HepG2 (cell line): Measurements from ENCODE around the gene LRRC8D. TPM values are rescaled to one million over a fixed set of nuclear protein-coding genes. Genes with fewer than 3 reads are reported as not detected.

Source experiments
- ATAC-seq: fragments of 200-7000 bp; cut with Tn5 transposase; 3 replicates; pipeline ENCODE4 v1.9.1; 2020; ENCODE audit warnings: mild to moderate bottlenecking, moderate library complexity
- BruUV-seq: library from RNA; stranded (reverse); fragments of 400-500 nt; replicated peaks from 2 replicates; lab custom pipeline; 2021; lab: Mats Ljungman, UMichigan
- CTCF ChIA-PET: fragments of 300-600 bp; formaldehyde crosslinking; extraction: SDS; loops from one replicate; lab custom pipeline; 2021; ENCODE audit warnings: low total read pairs, inconsistent platforms, low intra/inter-chr PET ratio; lab: Yijun Ruan, JAX
- POLR2A ChIA-PET: fragments of 350-600 bp; sonication (Branson Sonifier 250); formaldehyde crosslinking; loops from one replicate; lab custom pipeline; 2020; ENCODE audit warnings: antibody characterized with exemption, inconsistent platforms; lab: Yijun Ruan, JAX
- DNase-seq: peaks from one replicate; pipeline ENCODE4 v3.0.0-alpha.2; 2015; ENCODE audit warnings: low spot score
- FAIRE-seq: peaks from 3 replicates; lab custom pipeline; 2011; peaks lifted over from hg19 to GRCh38; lab: Jason Lieb, UNC
- H2AFZ ChIP-seq: one replicate; pipeline ENCODE4 v1.6.1; 2011; ENCODE audit warnings: low read length, inconsistent platforms
- H3K27ac ChIP-seq: fragments of 300-600 bp; 3 replicates; pipeline ENCODE4 v1.8.0; 2011; ENCODE audit warnings: mixed run types, mild to moderate bottlenecking, mixed read lengths, low read length, inconsistent platforms; ENCODE audit not compliant: insufficient read depth; ENCODE audit errors: extremely low read length
- H3K27me3 ChIP-seq, 2 experiments: fragments of 200-600 bp in 1 of 2; 2 replicates in 1 of 2; 3 replicates in 1 of 2; pipeline versions ENCODE4 v1.6.0 to v1.8.0; 2011; ENCODE audit warnings: low read length in 2 of 2, mild to moderate bottlenecking in 2 of 2, moderate library complexity in 2 of 2, inconsistent platforms in 1 of 2; ENCODE audit not compliant: insufficient read depth in 2 of 2, control insufficient read depth in 1 of 2
- H3K36me3 ChIP-seq, 2 experiments: fragments of 200-600 bp in 1 of 2; replicated peaks in 1 of 2; 2 replicates in 1 of 2; 3 replicates in 1 of 2; pipeline versions ENCODE4 v1.5.1 to v1.8.0; 2011; ENCODE audit warnings: low read length in 2 of 2, inconsistent platforms in 1 of 2; ENCODE audit not compliant: insufficient read depth in 2 of 2, control insufficient read depth in 1 of 2
- H3K4me1 ChIP-seq: 2 replicates; pipeline ENCODE4 v1.5.1; 2012; ENCODE audit warnings: low read length, inconsistent platforms; ENCODE audit not compliant: insufficient read depth
- H3K4me2 ChIP-seq: 2 replicates; pipeline ENCODE4 v1.6.0; 2011; ENCODE audit warnings: low read depth, low read length, inconsistent platforms
- H3K4me3 ChIP-seq, 3 experiments: fragments of 200-600 bp in 1 of 3; sonication (generic), shearing (Covaris generic) in 1 of 3; replicated peaks in 1 of 3; 2 replicates each; pipeline ENCODE4 v1.5.1; 2011 to 2016; ENCODE audit warnings: low read length in 3 of 3, inconsistent platforms in 2 of 3, low read depth in 2 of 3, mild to moderate bottlenecking in 2 of 3, control low read depth in 1 of 3, mixed read lengths in 1 of 3; ENCODE audit not compliant: insufficient read depth in 1 of 3
- H3K79me2 ChIP-seq: one replicate; pipeline ENCODE4 v1.6.1; 2011; ENCODE audit warnings: low read length, inconsistent platforms; ENCODE audit not compliant: insufficient read depth
- H3K9ac ChIP-seq: 2 replicates; pipeline ENCODE4 v1.6.0; 2011; ENCODE audit warnings: mild to moderate bottlenecking, low read depth, low read length, inconsistent platforms; ENCODE audit not compliant: insufficient read depth
- H3K9me3 ChIP-seq: 2 replicates; pipeline ENCODE4 v1.5.1; 2012; ENCODE audit warnings: mild to moderate bottlenecking, low read length
- H4K20me1 ChIP-seq: 2 replicates; pipeline ENCODE4 v1.6.0; 2011; ENCODE audit warnings: inconsistent platforms, mild to moderate bottlenecking, low read length, moderate library complexity; ENCODE audit not compliant: insufficient read depth
- CBX1 ChIP-seq: IDR thresholded peaks from one replicate; pipeline ENCODE4 v1.6.1; 2016; ENCODE audit warnings: antibody characterized with exemption, low read depth
- ZNF446 ChIP-seq: sonication (generic); formaldehyde crosslinking; IDR thresholded peaks from 2 replicates; pipeline ENCODE4 v1.5.0; 2020; ENCODE audit warnings: mild to moderate bottlenecking, missing genetic modification reagents
- WGBS: methylation state at CpG from one replicate; pipeline ENCODE4 v1.1.6; 2017; ENCODE audit warnings: low lambda C conversion rate; 5-methylcytosine and 5-hydroxymethylcytosine counted together
- in situ Hi-C: cut with HindIII; loops from 2 replicates; pipeline ENCODE4 v1.10.0; 2017; ENCODE audit warnings: low pct_unique_long_range_greater_than_20kb; ENCODE audit not compliant: extremely low pct_ligation_motif_present
- intact Hi-C: fragments of 100-400 bp; cut with micrococcal nuclease; formaldehyde crosslinking; loops from one replicate; pipeline ENCODE4 v1.10.0; 2022; ENCODE audit not compliant: unreplicated experiment
- polyA plus RNA-seq, 8 experiments: library from polyadenylated mRNA; depleted of rRNA in 3 of 8; stranded (reverse) in 7 of 8; unstranded in 1 of 8; fragments of >200 nt; fragmentation: Illumina TruSeq in 4 of 8; extraction: Trizol in 4 of 8; gene quantifications; 2 replicates each; pipeline versions ENCODE4 v1.2.1 to v1.2.3, GENCODE V29; 2011 to 2016; ENCODE audit warnings: low read depth in 4 of 8, missing spikeins in 1 of 8, mixed read lengths in 1 of 8; ENCODE audit not compliant: insufficient read depth in 1 of 8
- total RNA-seq, 5 experiments: library from RNA; depleted of rRNA; stranded (reverse); fragments of >200 nt; fragmentation: Illumina TruSeq; extraction: Trizol; gene quantifications; 2 replicates each; pipeline ENCODE4 v1.2.3, GENCODE V29; 2016; ENCODE audit warnings: low read depth in 1 of 5
- TF ChIP-seq, protein P1 (sequence below): sonication (generic); formaldehyde crosslinking; IDR thresholded peaks from 2 replicates; pipeline ENCODE4 v1.5.0; 2020; ENCODE audit warnings: mild to moderate bottlenecking, missing genetic modification reagents, borderline replicate concordance

The LRRC8D gene
- total and polyA plus RNA-seq, 2 of the 13 experiments (the other 11 are each of a cell fraction or from before 2014, with no cell fraction given) = 29.9 to 45.5 TPM

DNA sequence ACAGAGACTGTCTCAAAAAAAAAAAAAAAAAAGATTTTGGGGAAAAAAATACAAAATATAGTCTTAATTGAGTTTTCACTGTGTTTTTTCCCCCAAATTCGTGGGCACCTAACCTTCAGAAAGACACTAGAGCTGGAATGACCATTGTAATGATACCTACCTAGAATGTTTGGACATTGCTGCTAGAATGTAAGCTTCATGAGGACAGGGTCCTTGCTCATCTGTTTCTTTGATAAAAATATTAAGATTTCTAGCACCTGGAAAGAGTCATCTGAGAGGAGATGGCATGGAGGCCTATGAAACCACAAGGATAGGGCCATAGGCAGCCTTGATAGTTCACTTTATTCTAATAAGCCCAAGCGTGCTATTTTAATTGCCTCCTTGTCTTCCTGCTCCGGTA lies 6.5 kb downstream of the LRRC8D start:
- Histone ChIP-seq H4K20me1 (peaks cover 5% of the 10 kb centered on the region; the same call in 1 of the 2 replicates), H3K9ac (no peak overlapping the region), H3K27me3 (no peaks in the 10 kb centered on the region), H3K4me3 (no peak overlapping the region)
- CTCF ChIA-PET = no interaction called here
- POLR2A ChIA-PET = interaction anchor here (0.7 kb wide), 1 partner anchor 9 kb away, joined by 3 read pairs; no protein-coding TSS in a partner anchor
- in situ Hi-C loops (no loop called here), intact Hi-C loops (no loop called here)
- no TSS peak for BruUV-seq
- no peak for FAIRE-seq
- TF ChIP-seq CBX1 = no peak
- TF ChIP-seq, protein P1, sequence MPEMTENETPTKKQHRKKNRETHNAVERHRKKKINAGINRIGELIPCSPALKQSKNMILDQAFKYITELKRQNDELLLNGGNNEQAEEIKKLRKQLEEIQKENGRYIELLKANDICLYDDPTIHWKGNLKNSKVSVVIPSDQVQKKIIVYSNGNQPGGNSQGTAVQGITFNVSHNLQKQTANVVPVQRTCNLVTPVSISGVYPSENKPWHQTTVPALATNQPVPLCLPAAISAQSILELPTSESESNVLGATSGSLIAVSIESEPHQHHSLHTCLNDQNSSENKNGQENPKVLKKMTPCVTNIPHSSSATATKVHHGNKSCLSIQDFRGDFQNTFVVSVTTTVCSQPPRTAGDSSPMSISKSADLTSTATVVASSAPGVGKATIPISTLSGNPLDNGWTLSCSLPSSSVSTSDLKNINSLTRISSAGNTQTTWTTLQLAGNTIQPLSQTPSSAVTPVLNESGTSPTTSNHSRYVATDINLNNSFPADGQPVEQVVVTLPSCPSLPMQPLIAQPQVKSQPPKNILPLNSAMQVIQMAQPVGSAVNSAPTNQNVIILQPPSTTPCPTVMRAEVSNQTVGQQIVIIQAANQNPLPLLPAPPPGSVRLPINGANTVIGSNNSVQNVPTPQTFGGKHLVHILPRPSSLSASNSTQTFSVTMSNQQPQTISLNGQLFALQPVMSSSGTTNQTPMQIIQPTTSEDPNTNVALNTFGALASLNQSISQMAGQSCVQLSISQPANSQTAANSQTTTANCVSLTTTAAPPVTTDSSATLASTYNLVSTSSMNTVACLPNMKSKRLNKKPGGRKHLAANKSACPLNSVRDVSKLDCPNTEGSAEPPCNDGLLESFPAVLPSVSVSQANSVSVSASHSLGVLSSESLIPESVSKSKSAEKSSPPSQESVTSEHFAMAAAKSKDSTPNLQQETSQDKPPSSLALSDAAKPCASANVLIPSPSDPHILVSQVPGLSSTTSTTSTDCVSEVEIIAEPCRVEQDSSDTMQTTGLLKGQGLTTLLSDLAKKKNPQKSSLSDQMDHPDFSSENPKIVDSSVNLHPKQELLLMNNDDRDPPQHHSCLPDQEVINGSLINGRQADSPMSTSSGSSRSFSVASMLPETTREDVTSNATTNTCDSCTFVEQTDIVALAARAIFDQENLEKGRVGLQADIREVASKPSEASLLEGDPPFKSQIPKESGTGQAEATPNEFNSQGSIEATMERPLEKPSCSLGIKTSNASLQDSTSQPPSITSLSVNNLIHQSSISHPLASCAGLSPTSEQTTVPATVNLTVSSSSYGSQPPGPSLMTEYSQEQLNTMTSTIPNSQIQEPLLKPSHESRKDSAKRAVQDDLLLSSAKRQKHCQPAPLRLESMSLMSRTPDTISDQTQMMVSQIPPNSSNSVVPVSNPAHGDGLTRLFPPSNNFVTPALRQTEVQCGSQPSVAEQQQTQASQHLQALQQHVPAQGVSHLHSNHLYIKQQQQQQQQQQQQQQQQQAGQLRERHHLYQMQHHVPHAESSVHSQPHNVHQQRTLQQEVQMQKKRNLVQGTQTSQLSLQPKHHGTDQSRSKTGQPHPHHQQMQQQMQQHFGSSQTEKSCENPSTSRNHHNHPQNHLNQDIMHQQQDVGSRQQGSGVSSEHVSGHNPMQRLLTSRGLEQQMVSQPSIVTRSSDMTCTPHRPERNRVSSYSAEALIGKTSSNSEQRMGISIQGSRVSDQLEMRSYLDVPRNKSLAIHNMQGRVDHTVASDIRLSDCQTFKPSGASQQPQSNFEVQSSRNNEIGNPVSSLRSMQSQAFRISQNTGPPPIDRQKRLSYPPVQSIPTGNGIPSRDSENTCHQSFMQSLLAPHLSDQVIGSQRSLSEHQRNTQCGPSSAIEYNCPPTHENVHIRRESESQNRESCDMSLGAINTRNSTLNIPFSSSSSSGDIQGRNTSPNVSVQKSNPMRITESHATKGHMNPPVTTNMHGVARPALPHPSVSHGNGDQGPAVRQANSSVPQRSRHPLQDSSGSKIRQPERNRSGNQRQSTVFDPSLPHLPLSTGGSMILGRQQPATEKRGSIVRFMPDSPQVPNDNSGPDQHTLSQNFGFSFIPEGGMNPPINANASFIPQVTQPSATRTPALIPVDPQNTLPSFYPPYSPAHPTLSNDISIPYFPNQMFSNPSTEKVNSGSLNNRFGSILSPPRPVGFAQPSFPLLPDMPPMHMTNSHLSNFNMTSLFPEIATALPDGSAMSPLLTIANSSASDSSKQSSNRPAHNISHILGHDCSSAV = no peak
- TF ChIP-seq ZNF446 (CRISPR knock-in tag) = no peak
- TF ChIP-seq, all 625 proteins: peak for 0
- Histone ChIP-seq H2AFZ (no peak overlapping the region), H3K9me3 (no peaks in the 10 kb centered on the region), H3K36me3 (peaks cover 0 to 7% of the 10 kb centered on the region in 2 experiments; a peak in 2 of 5 replicates), H3K4me1 (peaks cover 85% of the 10 kb centered on the region), H3K4me2 (no peak overlapping the region), H3K79me2 (peaks cover 86% of the 10 kb centered on the region), H3K27ac (no peak overlapping the region)
- no peak for DNase-seq
- 97% methylated on average over 3 of the region's 3 CpGs for WGBS
- ATAC-seq = no peak
